Activated CD8-positive, alpha-beta memory T cell treated with anti-CD3 and anti-CD28 coated beads, Interleukin-2, amount 50 U/mL, for 1 hour (primary cell): ENCODE results near the gene IQCK.

ENCODE experiments used
- DNase-seq: peaks from one replicate; pipeline ENCODE4 v3.0.0-alpha.2; 2020; ENCODE audit errors: extremely low read depth

IQCK gene

GRCh38 chr16:19859603-19860002 is 141.5 kb downstream of the IQCK start:
- no peak for DNase-seq

GRCh38 chr16:19860166-19861041 is 142.3 kb downstream of the IQCK start:
- no peak for DNase-seq

GRCh38 chr16:19861133-19861532 is 143.1 kb downstream of the IQCK start:
- DNase-seq, result no peak

GRCh38 chr16:19861811-19862327 is 143.8 kb downstream of the IQCK start:
- no peak for DNase-seq

DNA sequence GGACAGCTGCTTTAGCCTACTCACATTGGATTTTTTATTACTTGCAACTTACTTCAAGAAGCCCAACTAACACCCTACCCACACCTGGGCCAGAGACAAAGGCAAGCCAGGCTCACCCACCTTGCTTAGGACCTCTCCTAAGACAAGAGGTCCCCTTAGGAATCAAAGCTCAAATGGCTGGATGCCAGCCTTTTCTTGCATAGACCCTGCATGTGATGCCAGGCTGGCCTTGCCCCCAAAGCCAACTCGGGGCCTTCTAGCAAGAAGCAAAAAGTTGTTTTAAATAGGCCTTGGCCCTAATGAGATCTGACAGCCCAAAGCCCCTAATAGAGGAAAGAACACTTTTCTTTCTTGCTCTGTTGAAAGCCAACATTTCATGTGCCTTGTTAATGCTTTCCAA is 145.9 kb downstream of the IQCK start:
- no peak for DNase-seq

- DNase-seq, result no peak
Observed at GRCh38 chr16:19864566-19864965, 146.5 kb downstream of the IQCK start.

- DNase-seq, result no peak
Observed at GRCh38 chr16:19868421-19868820, 150.3 kb downstream of the IQCK start.

DNA sequence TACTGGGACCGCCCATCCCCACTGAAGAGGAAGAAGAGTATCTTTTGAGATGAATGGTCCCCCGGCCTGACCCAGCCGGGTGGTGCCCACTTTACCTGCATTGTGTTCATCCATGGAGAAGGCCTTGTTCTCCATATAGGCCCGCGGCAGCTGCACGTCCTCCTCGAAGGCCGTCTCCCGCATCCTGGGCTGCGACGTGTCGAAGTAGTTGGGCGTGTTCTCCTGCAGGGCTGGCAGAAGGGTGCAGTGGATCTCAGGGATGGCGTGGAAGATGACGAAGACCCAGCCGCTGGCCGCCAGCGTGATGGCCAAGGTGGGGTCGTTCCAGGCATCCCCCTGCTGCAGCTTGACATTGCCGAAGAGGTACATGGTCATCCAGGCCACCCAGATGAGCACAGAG is 153.7 kb downstream of the IQCK start:
- no peak for DNase-seq

DNA sequence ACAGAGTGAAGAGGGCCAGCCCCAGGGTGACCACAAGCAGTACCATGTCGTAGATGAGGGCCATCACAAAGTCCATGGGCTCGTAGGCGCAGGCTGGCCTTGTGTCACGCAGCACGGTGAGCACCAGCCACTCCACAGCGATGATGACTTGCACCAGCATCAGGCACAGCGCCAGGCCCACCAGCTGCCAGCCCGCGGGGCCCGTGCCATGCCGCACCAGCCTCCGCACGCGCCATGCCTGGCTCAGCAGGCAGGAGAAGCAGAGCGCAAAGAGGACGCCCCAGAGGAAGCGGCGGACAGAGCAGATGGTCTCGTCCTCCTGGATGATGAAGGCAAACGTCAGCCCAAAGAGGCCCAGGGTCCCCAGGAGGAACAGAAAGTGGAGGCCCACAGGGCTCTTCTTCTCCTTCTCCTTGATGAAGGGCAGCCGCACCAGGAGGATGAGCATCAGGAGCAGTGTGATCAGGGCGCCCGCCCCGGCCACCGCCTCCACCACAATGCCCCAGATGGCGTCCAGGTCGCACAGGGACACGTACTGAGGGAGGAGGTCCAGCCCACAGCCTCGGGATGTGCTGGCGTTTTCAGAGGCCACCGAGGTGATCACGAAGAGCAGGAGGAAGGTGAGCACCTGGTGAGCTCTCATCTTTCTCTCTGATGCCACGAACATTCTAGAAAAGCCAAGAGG is 154.2 kb downstream of the IQCK start:
- no peak for DNase-seq

GRCh38 chr16:19872935-19873334 is 154.9 kb downstream of the IQCK start:
- no peak for DNase-seq

GRCh38 chr16:19874026-19874425 is 156.0 kb downstream of the IQCK start:
- no peak for DNase-seq

DNA sequence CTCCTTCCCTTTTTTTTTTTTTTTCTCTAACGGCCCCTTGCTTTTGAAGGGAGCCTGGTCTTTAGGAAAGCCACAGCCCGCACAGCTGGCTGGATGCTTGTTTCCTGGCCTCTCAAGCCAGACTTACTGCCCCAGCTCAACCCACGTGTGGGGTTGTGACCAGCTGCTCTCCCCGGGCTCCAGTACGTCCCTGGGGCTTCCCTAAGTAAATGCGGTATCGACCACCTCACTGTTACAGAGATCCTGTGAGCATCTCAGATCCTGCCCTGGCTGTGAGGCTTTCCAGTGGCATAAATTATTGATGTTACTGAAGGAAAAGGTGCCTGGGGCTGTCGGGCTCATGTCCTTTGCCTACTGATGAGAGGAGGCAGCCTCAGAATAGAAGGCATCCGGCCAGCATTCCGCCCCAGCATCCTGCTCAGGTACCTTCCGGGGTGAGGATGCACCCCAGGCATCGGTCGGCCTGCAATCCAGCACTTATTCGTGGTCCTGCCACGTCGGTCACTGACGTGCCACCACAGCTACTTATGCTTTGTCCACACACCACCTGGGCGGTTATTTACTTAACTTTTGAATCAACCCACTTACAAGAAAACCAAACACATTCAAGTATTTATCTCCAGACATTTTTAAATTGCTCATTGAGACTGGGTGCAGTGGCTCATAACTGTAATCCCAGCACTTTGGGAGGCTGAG is 156.9 kb downstream of the IQCK start:
- no peak for DNase-seq

- no peak for DNase-seq
Observed at GRCh38 chr16:19875900-19876299, 157.8 kb downstream of the IQCK start.

DNA sequence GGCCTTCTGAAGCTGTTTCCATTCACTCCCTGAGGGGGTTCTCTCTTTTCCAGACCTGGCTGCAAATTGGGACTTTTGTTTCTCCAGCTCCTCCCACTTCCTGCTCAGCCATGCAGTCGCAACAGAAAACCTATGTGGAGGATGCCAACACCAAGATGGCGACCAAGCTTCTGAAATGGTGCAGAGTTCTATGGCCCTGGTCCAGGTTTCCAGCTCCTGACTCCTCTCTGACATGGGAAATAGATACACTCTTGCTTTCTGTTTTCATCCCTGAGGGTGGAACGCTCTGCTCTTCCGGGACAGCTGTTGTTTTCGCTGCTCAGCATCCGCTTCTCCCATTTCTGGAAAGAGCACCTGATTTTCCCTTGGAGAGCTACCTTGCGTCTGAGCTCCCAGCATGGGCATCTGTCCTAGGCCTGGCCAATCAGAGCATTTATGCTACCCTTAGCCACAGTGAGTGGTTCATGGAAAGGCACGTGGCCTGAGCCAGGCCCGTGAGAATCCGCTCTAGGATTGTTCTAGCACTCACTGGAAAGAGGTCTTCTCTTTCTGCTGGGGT is 158.5 kb downstream of the IQCK start:
- no peak for DNase-seq

GRCh38 chr16:19878757-19879156 is 160.7 kb downstream of the IQCK start:
- DNase-seq, result no peak

- no peak for DNase-seq
Observed at GRCh38 chr16:19879241-19879792, 161.2 kb downstream of the IQCK start.

DNA sequence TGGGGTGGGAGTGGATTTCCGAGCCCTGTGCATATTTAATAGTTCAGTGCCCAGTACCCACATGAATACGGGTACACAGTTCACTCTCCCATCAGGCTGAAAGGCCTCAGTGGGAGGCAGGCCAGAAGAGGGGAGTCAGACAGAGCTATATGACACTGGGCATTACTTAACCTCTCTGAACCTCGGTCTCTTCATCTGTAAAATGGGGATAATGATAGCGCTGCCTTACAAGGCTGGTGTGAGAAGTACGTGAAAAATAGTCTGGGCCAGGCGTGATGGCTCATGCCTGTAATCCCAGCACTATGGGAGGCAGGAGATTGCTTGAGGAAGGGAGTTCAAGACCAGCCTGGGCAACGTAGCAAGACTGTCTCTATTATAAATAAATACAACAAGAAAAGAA is 163.0 kb downstream of the IQCK start:
- no peak for DNase-seq

DNA sequence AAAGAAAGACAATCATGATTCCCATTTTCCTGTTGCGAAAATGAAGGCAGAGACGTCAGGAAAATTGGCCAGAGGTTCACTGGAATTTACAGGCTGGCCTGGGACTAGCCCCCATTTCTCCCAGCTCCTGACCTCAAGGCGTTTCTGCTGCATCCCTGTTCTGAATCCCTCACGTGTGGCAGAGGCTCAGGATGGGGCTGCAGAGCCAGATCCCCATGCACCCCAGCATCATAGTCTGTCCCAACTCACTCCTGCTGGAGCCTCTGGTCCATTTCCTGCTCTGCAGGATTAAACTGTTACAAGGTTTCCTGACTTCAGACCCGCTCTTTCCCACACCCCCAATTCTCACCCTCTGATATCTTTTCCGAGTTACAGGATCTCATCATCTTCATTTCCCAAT is 163.7 kb downstream of the IQCK start:
- DNase-seq, result no peak

- no peak for DNase-seq
Observed at GRCh38 chr16:19882186-19882585, 164.1 kb downstream of the IQCK start.

DNA sequence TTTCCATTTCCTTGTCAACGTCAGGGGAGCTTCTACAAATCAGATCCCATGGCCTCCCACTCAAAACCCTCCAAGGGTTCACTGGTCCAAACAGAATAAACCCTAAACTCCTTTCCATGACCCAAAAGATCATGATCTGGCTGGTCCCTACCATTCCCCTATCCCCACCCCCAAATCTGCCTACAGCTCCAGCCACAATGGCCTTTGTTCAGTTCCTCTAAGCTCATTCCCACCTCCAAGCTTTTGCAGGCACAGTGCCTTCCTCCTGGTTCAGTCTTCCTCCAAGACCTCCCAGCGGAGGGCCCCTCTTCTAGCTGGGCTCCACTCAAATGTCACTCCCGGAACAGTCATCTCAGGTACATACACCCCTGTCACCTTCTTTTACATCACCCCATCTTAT is 164.6 kb downstream of the IQCK start:
- DNase-seq, result no peak

GRCh38 chr16:19883296-19883965 is 165.4 kb downstream of the IQCK start:
- DNase-seq, result no peak
